Sigmoid colon (tissue), 7 donors: ENCODE measurements around the gene CROCC. TPM values are rescaled to one million over a fixed set of nuclear protein-coding genes. Genes with fewer than 3 reads are reported as not detected.

ENCODE experiments used
- DNase-seq: peaks from one replicate; pipeline ENCODE4 v3.0.0-alpha.2; 2019
- H3K27ac ChIP-seq, 4 donors: fragments of 200-600 bp; sonication (generic); one replicate each; pipeline ENCODE4 v1.5.1; 2016 to 2019; ENCODE audit warnings: mild to moderate bottlenecking in 1 of 4
- H3K27me3 ChIP-seq, 3 donors: fragments of 200-600 bp; sonication (generic); one replicate each; pipeline ENCODE4 v1.5.1; 2019; ENCODE audit warnings: mild to moderate bottlenecking in 1 of 3
- H3K36me3 ChIP-seq, 4 donors: fragments of 200-600 bp; sonication (generic); one replicate each; pipeline ENCODE4 v1.5.1; 2016 to 2019
- H3K4me1 ChIP-seq, 4 donors: fragments of 200-600 bp; sonication (generic); one replicate each; pipeline ENCODE4 v1.5.1; 2017 to 2019
- H3K4me3 ChIP-seq, 4 donors: fragments of 200-600 bp; sonication (generic); one replicate each; pipeline ENCODE4 v1.5.1; 2017 to 2019; ENCODE audit warnings: mild to moderate bottlenecking in 2 of 4, moderate library complexity in 1 of 4
- H3K9me3 ChIP-seq, 4 donors: fragments of 200-600 bp in 3 of 4; sonication (generic) in 3 of 4; one replicate each; pipeline versions ENCODE4 v1.5.1 to v1.6.1; 2013 to 2019
- CTCF ChIP-seq, 4 experiments: fragments of 450-650 bp in 3 of 4; fragments of 200-600 bp in 1 of 4; IDR thresholded peaks; one replicate each; pipeline ENCODE4 v1.5.1; 2016 to 2019; ENCODE audit warnings: antibody characterized with exemption in 4 of 4, mild to moderate bottlenecking in 3 of 4, moderate library complexity in 2 of 4
- EP300 ChIP-seq, 4 donors: sonication (generic); formaldehyde crosslinking; IDR thresholded peaks; one replicate each; pipeline ENCODE4 v1.6.1; 2017; ENCODE audit warnings: antibody characterized with exemption in 4 of 4
- POLR2A ChIP-seq, 2 donors: fragments of 450-650 bp; IDR thresholded peaks; one replicate each; pipeline ENCODE4 v1.6.1; 2016; ENCODE audit warnings: antibody characterized with exemption in 2 of 2, mild to moderate bottlenecking in 2 of 2, moderate library complexity in 2 of 2
- POLR2AphosphoS5 ChIP-seq, 4 donors: sonication (generic); formaldehyde crosslinking; IDR thresholded peaks; one replicate each; pipeline ENCODE4 v1.6.1; 2017; ENCODE audit warnings: antibody characterized with exemption in 4 of 4
- whole genome bisulfite sequencing, 2 donors: extraction: QIAGEN DNeasy Blood & Tissue Kit; methylation state at CpG; one replicate each; pipeline ENCODE4 v1.1.7; 2013; 5-methylcytosine and 5-hydroxymethylcytosine counted together
- intact Hi-C: fragments of 100-400 bp; cut with DNase I; formaldehyde crosslinking; loops from one replicate; pipeline ENCODE4 v1.15.1; 2023
- polyA plus RNA-seq, 3 donors: library from polyadenylated mRNA; stranded (reverse); fragments of 200-250 nt; gene quantifications; one replicate each; pipeline ENCODE4 v1.2.3, GENCODE V29; 2013
- small RNA-seq, 3 donors: library from RNA; depleted of rRNA; stranded (forward); fragments of <200 nt; gene quantifications; one replicate each; pipeline ENCODE3, GENCODE V24; 2016
- total RNA-seq, 4 donors: library from RNA; depleted of rRNA; stranded (reverse); fragments of >200 nt; gene quantifications; one replicate each; pipeline ENCODE4 v1.1.0, GENCODE V29; 2016
- donor health status: healthy with polysubstance abuse.
- donor health status: Bipolar disorder and iron deficiency.
- donor health status: healthy.

Gene CROCC
- total and polyA plus RNA-seq, 7 donors = 3.5 to 25.5 (median 16.5) TPM

- no peak for TF ChIP-seq CTCF (IDR thresholded peaks at IDR 0.05)
- no peak for TF ChIP-seq POLR2AphosphoS5 (IDR thresholded peaks at IDR 0.05)
- no peak for TF ChIP-seq EP300 (IDR thresholded peaks at IDR 0.05)
- no peak for TF ChIP-seq POLR2A (IDR thresholded peaks at IDR 0.05)
- peaks cover 25 to 51% (median 38%) of the 10 kb centered on the region in 4 donors for H3K36me3 ChIP-seq
- no peaks in the 10 kb centered on the region for H3K9me3 ChIP-seq
- no peak overlapping the region for H3K4me3 ChIP-seq
- DNase-seq = peak; percentile 32
- intact Hi-C loops = no loop called here
- no peaks in the 10 kb centered on the region for H3K27me3 ChIP-seq
- WGBS, 2 donors = 94 to 95% methylated on average over 7 of the region's 7 CpGs
- H3K4me1 ChIP-seq = peaks cover 0 to 19% (median 14%) of the 10 kb centered on the region in 4 donors
- no peak overlapping the region for H3K27ac ChIP-seq
Observed at GRCh38 chr1:17017435-17017834, 95.7 kb downstream of the CROCC start.

- Histone ChIP-seq H3K4me1 (peaks cover 0 to 23% (median 14%) of the 10 kb centered on the region in 4 donors), H3K36me3 (peaks cover 37 to 65% (median 51%) of the 10 kb centered on the region in 4 donors), H3K4me3 (no peak overlapping the region), H3K27ac (no peak overlapping the region), H3K9me3 (no peaks in the 10 kb centered on the region), H3K27me3 (no peaks in the 10 kb centered on the region)
- WGBS, 2 donors = 17 to 53% methylated on average over 1 of the region's 1 CpG
- intact Hi-C loops = no loop called here
- TF ChIP-seq POLR2A (IDR thresholded peaks at IDR 0.05) (no peak), EP300 (IDR thresholded peaks at IDR 0.05) (no peak), CTCF (IDR thresholded peaks at IDR 0.05) (no peak), POLR2AphosphoS5 (IDR thresholded peaks at IDR 0.05) (no peak)
- no peak for DNase-seq
Observed at GRCh38 chr1:17018849-17019248, 97.1 kb downstream of the CROCC start.

GRCh38 chr1:17020502-17020901 is 98.8 kb downstream of the CROCC start:
- Histone ChIP-seq H3K27ac (peak overlapping the region in 3 of 4 donors; percentile 25 to 71 (median 60)), H3K27me3 (no peaks in the 10 kb centered on the region), H3K4me1 (peaks cover 0 to 23% (median 14%) of the 10 kb centered on the region in 4 donors), H3K36me3 (peaks cover 38 to 81% (median 62%) of the 10 kb centered on the region in 4 donors), H3K4me3 (no peak overlapping the region), H3K9me3 (no peaks in the 10 kb centered on the region)
- no peak for TF ChIP-seq POLR2A (IDR thresholded peaks at IDR 0.05)
- peak; percentile 10 to 69 (median 62) for TF ChIP-seq POLR2AphosphoS5 (IDR thresholded peaks at IDR 0.05)
- peak in 3 of 4 donors; percentile 28 to 61 (median 58) for TF ChIP-seq EP300 (IDR thresholded peaks at IDR 0.05)
- 87 to 99% methylated on average over 2 of the region's 2 CpGs for WGBS, 2 donors
- peak; percentile 57 for DNase-seq
- intact Hi-C loops = no loop called here

- intact Hi-C loops = no loop called here
- H3K4me1 ChIP-seq = peaks cover 0 to 23% (median 14%) of the 10 kb centered on the region in 4 donors
- H3K4me3 ChIP-seq = no peak overlapping the region
- TF ChIP-seq POLR2AphosphoS5 (IDR thresholded peaks at IDR 0.05) (no peak), CTCF (IDR thresholded peaks at IDR 0.05) (no peak), POLR2A (IDR thresholded peaks at IDR 0.05) (no peak), EP300 (IDR thresholded peaks at IDR 0.05) (no peak)
- DNase-seq = peak; percentile 27
- WGBS, 2 donors = 84 to 87% methylated on average over 10 of the region's 10 CpGs
- peak overlapping the region in 3 of 4 donors; percentile 12 to 71 (median 25) for H3K27ac ChIP-seq
- H3K9me3 ChIP-seq = no peaks in the 10 kb centered on the region
- no peaks in the 10 kb centered on the region for H3K27me3 ChIP-seq
- H3K36me3 ChIP-seq = peaks cover 46 to 95% (median 70%) of the 10 kb centered on the region in 4 donors
Observed at GRCh38 chr1:17021896-17022295, 100.2 kb downstream of the CROCC start.

Small RNA genes within 50 kb of the gene (small RNA-seq; reads per million reads assigned to genes)
- gene RNU1-2 (0 reads per million in 3 donors), gene RNU1-5P (0 reads per million in 3 donors)

Other genes starting within 250 kb of the CROCC start
- under 1 TPM; under 0.01 TPM for gene RNU1-4, start 181.4 kb upstream of the CROCC start, total RNA-seq
- not detected for gene RNU1-4, start 181.4 kb upstream of the CROCC start, polyA plus RNA-seq
- gene RNU1-2, start 26.0 kb upstream of the CROCC start, total RNA-seq = under 1 TPM; under 0.01 TPM
- gene RNU1-2, start 26.0 kb upstream of the CROCC start, polyA plus RNA-seq = not detected
- gene MFAP2, start 58.7 kb downstream of the CROCC start, total RNA-seq = 10 to 100 TPM in 3 of 4 donors, 1 to 10 TPM in 1; 7.1 to 26.6 (median 14.1) TPM
- 1 to 10 TPM in 2 of 3 donors, not detected in 1; 3.6 to 7.4 TPM for gene MFAP2, start 58.7 kb downstream of the CROCC start, polyA plus RNA-seq
- 10 to 100 TPM in 3 of 4 donors, 1 to 10 TPM in 1; 8.7 to 23.8 (median 15.7) TPM for gene ATP13A2, start 90.0 kb downstream of the CROCC start, total RNA-seq
- 10 to 100 TPM in 1 of 3 donors, 1 to 10 TPM in 2; 6.6 to 47.2 (median 8.1) TPM for gene ATP13A2, start 90.0 kb downstream of the CROCC start, polyA plus RNA-seq
- gene SDHB, start 132.1 kb downstream of the CROCC start, total RNA-seq = 100 to 1,000 TPM; 109 to 228 (median 141) TPM
- gene SDHB, start 132.1 kb downstream of the CROCC start, polyA plus RNA-seq = 100 to 1,000 TPM; 173 to 398 (median 274) TPM
- gene PADI2, start 197.5 kb downstream of the CROCC start, total RNA-seq = 1 to 10 TPM in 1 of 4 donors, under 1 TPM in 3; 0.27 to 1.1 (median 0.34) TPM
- gene PADI2, start 197.5 kb downstream of the CROCC start, polyA plus RNA-seq = 100 to 1,000 TPM in 2 of 3 donors, 10 to 100 TPM in 1; 21.9 to 169 (median 142) TPM